HG03521 (cell line): ENCODE results near the gene SLC9A2.

Experiments used
- ATAC-seq: cut with Tn5 transposase; IDR thresholded peaks from one replicate; pipeline ENCODE4 v1.9.1; 2021; ENCODE audit warnings: mild to moderate bottlenecking, moderate library complexity; ENCODE audit not compliant: unreplicated experiment

The SLC9A2 gene

DNA sequence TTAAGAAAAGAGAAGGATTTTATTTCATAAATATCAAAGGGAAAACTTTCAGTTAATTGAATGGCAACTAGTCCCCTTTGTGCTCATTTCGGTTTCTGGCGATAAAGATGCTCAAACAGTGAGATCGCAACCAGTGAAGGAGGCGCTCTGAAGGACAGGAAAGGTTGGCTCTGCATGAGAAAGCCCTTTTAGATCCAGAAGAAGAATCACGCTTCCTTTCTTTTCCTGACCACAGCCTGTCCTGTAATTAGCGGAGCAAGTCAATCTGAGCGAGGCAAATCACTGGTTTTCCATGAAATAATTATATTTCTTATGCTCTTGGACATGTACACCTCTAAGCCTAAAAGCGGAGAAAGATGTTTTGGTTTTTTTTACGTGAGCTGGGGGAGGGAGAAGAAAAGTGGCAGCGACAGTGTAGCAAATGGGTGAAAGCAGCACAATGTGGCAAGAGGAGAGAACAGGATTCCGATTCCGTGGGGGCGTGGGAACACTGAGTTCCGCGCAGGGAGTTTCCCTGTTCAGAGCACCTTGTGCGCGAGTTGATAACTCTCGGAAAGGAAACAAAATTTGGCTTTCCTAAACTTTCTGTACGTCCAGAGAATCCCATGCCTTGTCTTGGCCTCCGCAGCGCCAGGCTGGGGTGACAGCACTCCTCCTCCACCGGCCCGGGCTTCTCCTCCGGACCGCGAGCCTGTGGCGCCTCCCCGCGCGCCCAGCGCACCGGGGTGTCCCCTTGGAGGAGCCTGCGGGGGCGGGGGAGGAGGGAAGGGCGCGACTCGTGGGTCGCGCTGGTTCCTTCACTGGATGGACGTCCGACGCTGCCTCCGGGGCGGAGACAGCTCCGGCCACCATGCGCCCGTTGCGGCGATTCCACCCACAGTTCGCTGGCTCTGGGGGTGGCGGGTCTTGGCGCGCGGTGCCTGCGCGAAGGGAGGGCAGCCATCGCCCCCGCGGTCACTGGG lies 620 bp upstream of the SLC9A2 start:
- no peak for ATAC-seq

DNA sequence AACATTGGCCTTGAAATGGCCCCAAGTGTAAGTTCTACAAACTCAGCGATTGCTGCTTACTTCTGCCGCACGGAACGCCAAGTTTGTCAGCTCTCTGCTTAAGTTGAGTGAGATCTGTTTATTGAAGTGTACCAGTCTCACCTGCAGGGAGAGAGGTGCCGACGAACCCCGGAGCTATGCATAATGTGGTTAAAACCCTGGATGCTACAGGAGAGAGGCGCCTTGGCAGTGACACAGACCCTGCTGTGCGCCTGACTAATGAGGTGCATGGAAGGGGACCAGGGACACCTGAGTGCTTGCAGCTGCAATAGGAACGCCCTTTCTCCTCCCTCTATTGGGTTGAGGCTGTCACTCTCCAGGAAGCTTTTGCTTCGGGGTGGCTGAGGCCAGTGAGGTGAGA lies 979 bp downstream of the SLC9A2 start:
- no peak for ATAC-seq

DNA sequence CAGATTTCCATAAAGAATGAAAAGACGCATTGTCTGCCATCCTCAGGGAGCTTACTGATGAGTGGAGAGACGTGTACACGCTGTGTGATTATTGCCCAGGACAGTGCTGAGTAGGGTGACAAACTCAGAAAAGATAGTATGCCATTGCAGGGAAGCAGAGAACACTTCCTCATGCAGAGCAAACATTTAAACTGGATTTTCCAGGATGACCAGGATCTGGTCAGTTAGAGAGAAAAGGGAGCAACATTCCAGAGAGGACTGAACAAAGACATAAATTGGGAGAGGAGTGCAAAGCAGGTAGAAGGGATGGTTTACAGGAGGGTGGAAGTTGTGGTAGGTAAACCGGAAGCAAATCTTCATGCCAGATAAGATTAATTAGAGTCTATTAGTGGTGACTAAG lies 2.3 kb downstream of the SLC9A2 start:
- no peak for ATAC-seq

DNA sequence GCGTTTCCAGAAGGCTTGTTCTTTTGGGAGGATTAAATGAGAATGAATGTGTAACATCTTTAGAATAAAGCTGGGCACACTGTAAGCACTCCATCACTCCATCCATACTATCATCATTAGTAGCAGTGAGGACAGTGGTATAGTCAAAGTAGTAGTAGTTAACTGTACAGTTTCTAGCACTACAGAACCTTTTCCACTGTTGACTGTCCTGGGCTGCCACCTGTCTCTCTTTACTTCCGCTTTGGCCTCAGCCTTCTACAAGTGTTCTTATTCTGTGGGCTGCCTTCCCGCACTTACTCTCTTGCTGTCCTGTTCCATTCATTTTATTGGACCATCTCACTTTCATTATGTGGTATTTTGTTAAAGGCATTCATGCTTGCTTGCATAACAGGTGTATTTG lies 3.3 kb downstream of the SLC9A2 start:
- ATAC-seq: no peak

DNA sequence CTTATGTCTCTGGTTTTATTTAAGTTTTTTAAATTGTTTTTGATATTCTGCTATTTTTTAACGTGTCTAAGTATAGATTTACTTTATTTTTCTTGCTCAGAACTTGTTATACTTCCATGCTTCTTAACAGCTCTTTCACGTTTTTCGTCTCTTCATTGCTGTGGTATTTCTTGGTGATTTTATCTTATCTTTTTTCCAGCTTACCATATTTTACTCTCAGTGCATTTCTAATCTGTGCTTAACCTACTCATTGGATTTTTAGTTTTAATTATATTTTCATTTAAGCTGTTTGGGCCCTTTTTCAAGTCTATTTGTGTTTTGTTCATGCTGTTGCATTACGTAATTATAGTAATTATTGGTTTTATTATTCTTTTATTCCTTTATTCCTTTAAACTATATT lies 11.1 kb downstream of the SLC9A2 start:
- ATAC-seq: no peak

DNA sequence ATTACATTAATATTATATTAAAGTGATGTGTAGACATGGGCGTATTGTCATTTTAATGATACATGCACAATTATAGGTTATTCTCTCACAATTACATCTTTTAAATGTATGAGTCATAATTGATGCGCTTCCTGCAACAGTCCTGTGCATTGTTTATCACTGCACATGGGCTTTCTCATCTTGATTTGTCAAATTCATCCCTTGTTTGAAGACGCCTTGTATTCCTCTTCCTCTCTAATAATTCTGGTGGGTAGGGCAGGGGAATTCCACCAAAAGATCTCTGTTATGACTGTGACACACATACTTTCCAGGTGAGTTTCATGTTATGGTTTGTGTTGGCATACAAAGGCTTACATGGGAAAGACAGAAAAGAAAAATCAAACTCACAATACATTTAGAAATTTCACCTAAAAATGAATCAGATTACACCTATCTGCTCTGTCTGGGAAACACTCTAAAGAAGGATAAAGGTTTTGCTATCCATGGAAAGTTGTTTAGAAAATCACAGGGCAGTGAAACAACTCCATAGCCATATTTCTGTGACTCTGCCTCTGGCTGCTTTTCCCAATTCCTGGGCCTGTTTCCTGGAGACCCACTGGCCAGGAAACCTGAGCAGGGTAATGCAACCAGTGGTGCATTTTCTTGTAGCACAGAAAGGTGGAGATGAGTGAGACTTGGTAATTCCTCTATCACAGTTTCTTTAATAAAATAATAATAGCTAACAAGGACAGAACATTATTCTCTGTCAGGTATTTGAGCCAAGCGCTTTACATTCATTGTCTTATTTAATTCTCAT lies 13.2 kb downstream of the SLC9A2 start:
- ATAC-seq: no peak

DNA sequence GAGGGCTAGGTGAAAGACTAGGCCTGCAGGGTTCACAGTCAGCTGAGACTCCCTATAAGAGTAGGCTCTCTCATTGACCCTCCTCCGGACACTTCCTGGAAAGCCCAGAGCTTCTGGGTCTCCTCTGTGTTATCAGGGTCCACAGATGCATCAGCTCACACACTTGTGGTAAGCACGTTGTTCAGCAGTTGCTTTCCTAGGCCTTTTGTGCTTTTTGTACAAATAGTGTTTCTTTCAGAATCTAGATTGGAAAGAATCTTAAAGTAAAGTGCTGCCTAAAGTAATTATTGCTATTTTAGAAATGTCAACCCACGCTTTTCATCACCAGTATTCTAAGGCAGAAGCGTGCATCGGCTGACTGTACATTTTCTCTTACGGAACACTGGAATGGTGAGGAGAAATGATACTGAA lies 15.5 kb downstream of the SLC9A2 start:
- no peak for ATAC-seq

DNA sequence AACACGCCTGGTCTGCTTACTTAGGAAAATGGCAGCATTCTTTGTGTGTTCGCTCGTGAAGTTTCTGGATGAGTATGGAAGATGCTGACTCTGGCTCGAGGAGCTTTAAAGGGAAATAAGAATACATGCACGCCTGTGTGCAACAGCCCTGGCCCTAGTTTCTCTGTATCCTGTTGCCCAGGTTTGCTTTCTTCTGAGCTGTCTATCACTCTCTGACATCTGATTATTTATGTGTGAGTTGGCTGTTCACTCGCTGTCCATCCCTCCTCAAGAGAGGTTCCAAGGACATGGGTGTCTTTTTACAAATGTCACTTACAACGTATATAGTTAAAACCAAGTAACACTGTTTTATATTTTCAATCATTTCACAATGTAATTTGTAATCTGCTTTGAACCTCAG lies 16.0 kb downstream of the SLC9A2 start:
- no peak for ATAC-seq

DNA sequence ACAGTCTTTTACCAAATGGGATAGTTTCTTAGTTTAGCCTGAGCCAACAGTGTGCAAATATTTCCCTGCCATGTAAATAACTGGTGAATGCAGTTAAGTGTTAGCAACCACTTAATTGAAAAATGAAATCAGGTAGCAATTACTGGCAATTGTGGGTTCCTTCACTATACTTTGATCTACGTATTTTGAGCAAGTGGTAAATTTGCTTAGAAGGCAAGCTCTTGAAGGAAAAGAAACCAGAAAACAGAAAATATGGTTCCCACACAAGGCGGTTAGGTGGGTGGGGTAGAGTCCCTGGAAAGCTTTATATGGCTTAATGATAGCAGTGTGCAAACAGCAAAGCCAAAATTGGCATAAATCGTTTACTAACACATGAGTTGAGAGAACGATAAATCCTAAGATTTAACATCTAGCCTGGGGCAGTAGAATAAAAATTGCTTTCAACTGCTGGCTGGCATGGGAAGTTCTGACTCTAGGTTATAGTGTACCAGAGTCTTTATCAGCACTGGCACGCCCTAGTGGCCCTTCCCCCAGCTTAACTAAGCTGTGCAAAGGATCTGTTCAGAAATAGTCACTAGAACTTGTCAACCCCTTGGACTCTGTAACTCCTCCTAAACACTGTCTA lies 17.0 kb downstream of the SLC9A2 start:
- ATAC-seq: no peak

DNA sequence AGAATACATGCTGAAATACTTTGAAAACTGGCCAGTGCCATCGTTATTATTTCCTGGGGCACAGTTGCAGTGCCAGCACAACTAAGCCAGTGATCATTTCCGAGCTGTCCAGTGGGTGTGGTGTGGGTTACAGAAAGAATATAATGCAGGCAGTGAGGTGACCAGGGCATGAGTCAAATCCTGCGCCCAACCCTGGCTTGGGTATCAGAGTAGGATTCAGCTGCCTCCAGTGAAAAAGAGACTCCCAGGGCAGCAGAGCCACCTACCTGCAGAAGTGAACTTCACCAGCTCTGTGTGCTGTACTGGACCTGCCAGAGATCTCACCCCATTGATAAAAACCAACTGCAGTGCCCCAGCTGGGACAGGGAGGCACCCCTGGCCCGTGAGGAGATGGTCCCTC lies 18.0 kb downstream of the SLC9A2 start:
- ATAC-seq: no peak

DNA sequence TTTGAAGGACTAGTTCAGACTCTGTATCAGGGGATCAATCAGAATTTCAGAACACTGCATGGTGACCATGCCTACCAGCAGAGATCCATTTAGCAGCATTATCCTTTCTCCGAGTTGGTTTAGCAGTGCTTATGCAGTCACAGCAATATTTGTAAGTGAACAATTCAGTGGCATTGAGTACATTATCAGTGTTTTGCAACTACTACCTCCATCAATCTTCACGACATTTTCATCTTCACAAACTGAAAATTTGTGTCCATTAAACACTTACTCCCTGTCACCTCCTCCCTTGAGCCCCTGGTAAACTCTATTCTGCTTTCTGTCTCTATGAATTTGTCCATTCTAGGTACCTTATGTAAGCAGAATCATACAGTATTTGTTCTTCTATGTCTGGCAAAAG lies 20.1 kb downstream of the SLC9A2 start:
- no peak for ATAC-seq

DNA sequence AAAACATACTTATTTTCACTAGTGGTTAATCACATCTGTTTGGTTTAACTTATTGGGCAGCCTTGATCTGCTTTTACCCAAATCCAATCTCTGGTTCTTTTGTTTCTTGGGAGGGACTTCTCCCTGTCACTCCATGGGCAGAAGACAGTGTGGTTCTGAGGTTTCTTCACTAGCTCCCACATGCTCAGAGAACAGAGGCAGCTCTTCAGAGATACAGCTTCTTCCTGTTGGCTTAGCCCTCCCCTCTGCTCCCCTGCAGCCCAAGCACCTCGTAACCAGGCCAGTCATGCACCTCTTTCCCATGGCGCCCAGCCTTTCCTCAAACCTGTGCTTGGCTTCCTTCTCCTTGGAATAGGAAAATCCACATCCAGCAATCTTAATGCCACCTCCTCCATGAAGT lies 32.8 kb downstream of the SLC9A2 start:
- ATAC-seq: no peak

DNA sequence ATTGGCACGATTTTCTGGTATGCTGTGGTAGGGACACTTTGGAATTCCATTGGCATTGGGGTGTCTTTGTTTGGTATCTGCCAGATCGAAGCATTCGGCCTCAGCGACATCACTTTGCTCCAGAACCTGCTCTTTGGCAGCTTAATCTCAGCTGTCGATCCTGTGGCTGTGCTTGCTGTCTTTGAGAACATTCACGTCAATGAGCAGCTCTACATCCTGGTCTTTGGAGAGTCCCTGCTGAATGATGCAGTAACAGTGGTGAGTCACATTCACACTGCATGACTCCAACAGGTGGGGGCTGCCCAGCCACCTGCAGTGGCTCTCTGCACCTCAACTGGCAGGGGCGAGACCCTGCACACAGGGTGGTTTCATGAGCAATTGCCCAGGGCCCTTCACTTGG lies 38.4 kb downstream of the SLC9A2 start:
- no peak for ATAC-seq

DNA sequence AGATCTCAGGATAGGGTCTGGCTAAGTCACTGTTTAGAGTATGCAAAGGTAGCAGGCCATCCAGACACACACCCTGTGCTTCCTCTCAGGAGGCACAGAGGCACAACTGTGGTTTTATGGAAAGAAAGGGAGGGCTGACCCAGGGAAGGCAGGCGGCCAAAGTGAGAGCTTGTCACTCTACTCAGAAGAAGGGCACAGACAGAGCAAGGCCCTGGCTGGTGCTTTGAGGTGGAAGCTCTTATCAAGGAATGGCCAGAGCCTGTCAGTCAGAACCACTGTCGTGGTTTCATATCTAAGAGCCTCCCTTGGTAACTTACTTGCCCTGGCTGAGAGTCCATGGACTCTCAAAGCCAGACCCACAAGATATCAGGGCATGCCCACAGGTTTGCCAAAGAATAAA lies 40.7 kb downstream of the SLC9A2 start:
- no peak for ATAC-seq

DNA sequence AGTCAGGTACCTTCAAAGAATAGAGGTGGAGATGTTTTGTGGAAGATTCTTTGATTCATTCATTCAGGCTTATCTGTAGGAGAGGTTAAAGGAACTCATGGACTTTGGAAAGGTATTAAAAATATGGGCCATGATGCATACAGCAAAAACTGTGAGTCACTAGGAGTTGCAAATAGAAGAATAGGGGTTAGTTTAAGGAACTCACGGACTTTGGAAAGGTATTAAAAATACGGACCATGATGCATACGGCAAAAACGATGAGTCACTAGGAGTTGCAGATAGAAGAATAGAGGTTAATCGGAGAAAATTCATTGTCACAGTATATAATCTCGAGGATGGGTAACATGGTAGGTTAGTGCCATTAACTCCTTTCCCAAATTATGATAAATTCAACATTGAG lies 41.2 kb downstream of the SLC9A2 start:
- ATAC-seq: no peak

DNA sequence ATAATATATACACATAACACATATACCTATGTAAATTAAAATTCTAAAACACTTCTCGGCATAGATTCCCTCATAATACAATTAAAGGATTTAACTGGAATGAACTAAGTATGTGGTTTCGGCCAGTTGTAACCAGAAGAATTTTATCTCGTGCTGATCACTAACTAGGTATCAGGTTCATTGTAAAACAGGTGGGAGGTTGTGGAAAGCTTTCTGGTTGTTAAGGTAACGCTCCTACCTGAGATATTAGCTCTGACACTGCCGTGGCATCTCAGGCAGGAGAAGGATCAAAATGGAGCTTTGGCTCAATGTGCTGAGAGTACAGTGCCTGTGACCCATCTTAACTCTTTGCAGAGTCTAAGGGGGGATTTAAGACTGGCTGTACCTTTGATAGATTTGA lies 42.5 kb downstream of the SLC9A2 start:
- no peak for ATAC-seq

DNA sequence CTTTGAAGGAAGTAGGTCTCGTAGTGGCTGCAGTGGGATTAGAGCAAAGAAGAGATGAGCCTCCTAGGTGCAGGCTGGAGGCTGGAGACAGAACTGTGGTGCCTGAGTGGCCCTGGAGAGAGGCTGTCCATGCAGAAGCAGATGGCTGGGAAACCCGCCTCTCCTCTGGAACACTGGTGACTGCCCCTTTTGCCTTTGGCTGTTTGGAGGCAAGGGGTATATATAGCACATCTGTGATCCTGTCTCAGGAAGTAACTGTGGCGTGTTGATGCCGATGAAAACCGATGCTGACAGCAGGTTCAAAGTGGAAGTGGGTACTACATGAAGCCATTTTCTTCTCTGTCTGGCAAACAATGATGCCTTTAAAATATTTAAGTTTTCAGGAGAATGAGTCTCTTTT lies 43.5 kb downstream of the SLC9A2 start:
- ATAC-seq: no peak

DNA sequence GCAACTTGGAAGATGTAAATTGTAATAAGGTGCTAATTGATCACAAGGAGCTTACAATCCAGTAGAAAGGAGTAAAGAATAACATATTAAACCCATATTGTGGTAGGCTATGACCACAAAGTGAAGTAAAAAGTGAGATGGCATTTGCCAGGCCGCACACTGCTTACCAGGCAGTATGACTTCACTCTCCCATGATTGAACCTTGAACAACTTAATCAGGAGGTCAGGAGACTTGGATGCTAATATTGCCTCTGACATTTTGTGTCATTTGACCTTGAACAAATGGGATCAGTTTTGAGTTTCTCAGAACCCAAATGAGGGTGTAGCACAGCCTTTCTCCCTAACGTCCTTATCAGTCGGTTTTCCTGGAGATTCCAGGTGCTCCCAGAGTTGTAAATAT lies 44.0 kb downstream of the SLC9A2 start:
- ATAC-seq: no peak

DNA sequence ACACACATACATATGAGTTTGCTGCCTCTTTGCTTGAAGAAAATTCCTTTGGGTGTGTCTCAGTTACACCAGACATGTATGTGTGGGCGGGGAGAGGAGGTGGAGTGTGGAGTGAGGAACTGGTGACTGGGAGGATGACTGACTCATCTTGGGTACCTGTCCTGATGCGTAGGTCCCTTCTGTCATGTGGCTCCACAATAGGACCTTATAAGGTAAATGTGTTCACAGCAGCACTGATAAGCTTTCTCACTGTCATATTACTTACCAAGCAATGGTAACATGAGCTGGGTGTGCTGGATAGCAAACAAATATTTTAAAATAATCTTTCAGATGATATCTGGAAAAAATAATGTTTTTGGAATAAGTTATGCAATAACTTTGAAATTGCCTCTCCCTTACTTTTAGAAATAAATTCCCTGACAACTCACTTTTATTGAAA lies 45.1 kb downstream of the SLC9A2 start:
- ATAC-seq: no peak

DNA sequence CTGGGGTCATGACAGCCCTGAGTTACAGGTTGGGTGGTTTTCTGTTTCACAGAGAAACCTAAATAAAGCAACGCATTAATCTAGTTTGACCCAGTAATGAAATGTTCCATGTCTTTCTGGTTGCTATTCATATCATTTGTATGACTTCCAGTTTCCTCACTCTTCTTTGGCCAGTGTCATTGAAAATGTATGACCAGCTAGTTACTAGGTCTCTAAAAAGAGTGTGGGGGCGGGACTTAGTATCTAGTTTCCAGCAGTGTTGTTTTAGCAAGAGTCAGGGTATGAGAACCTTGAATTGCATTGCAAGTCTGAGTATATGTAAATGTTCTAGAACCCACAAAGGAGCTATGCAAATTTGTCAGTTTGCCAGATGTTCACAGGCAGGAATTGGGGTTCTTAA lies 47.7 kb downstream of the SLC9A2 start:
- no peak for ATAC-seq

DNA sequence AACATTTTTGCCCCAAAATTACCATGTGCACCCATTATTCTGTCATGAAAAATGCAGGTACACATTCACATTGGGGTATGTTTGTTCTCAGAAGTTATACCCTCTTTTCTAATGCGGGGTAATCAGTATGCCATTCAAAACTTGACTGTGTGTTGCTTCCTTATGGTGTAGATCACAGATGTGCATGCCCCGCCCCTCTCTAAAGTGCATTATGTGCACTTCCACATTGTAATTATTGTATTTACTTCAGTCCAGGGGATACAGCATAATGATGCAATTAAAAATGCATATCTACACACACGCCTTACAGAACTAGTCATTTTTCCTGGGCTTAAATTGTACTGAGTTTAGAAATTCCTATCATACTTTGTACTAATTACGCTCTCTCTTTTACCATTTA lies 48.8 kb downstream of the SLC9A2 start:
- ATAC-seq: no peak

DNA sequence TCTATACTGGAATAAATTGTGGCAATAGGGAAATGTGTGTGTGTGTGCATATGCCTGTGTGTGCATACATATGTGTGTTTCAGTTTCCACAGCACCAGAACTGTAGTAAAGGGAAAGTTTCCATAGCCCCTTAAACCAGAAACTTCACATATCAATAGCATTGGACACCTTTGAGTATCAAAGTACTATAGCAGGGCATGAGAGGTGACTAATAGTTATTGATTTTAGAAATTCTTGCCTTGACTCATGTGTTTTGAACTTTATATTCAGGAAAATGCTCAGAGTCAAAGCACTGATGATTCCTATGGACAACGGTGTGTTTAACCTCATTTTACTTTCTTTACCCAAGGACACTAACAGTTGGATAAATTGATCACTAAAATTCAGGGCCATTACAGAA lies 50.0 kb downstream of the SLC9A2 start:
- ATAC-seq: no peak
